Measurements from ENCODE around the gene PMEL. TPM values are rescaled to one million over a fixed set of nuclear protein-coding genes. Genes with fewer than 3 reads are reported as not detected.

Gene PMEL
- total and polyA plus RNA-seq, 9 of the 15 experiments (the other 6 are each of a cell fraction or from before 2014, with no cell fraction given), result 0.36 to 2.0 (median 0.98) TPM

DNA sequence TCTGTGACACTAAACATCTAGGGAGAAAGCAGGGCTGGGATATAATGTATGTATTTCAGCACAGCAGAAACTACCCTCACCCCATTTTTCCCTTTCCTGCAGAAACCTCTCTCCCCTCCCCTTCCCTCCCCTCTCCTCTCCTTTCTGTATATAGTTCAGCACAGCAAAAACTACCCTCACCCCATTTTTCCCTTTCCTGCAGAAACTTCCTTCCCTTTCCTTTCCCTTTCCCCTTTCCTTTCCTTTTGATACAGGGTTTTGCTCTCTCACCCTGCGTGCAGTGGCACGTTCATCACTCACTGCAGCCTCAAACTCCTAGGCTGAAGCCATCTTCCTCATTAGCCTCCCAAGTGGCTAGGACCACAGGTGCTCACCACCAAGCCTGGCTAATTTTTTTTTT, 2.1 kb downstream of the PMEL start:
- H3K4me3 ChIP-seq, result no peak overlapping the region
- in situ Hi-C loops (cut with MboI) (no loop called here), intact Hi-C loops (cut with micrococcal nuclease) (no loop called here)
- H2AFZ ChIP-seq (ENCODE audit: low read depth, low read length), result no peak overlapping the region
- no peaks in the 10 kb centered on the region for H3K9me1 ChIP-seq (ENCODE audit: control insufficient read depth, insufficient read depth, low read length)
- H3K9ac ChIP-seq (ENCODE audit: insufficient read depth in 1 of 2, low read depth in 2 of 2, low read length in 2 of 2), result no peak overlapping the region
- no peak overlapping the region for H3K27ac ChIP-seq (ENCODE audit: extremely low read depth, low read depth, low read length)
- BruUV-seq (replicated peaks), result no TSS peak
- H3K4me2 ChIP-seq (ENCODE audit: insufficient read depth, low read length), result no peak overlapping the region
- ChIA-PET CTCF (ENCODE audit: low intra/inter-chr PET ratio) (no interaction called here), POLR2A (no interaction called here)
- FAIRE-seq, result no peak
- peaks cover 22% of the 10 kb centered on the region for H3K79me2 ChIP-seq (ENCODE audit: control insufficient read depth, insufficient read depth, low read length)
- DNase-seq (ENCODE audit: extremely low read depth in 1 of 4, low spot score in 3 of 4), result no peak
- WGBS (ENCODE audit: insufficient coverage, low coverage, missing lambda C conversion rate), result 75% methylated on average over 2 of the region's 2 CpGs
- peaks cover 11% of the 10 kb centered on the region; the same call in 2 of the 3 replicates for H3K36me3 ChIP-seq (ENCODE audit: control insufficient read depth, insufficient read depth, low read length)
- no peaks in the 10 kb centered on the region for H4K20me1 ChIP-seq (replicated peaks; ENCODE audit: control insufficient read depth, insufficient read depth, low read length)
- H3K9me3 ChIP-seq (replicated peaks; ENCODE audit: control insufficient read depth, insufficient read depth, low read depth, low read length), result no peaks in the 10 kb centered on the region
- no peaks in the 10 kb centered on the region for H3K27me3 ChIP-seq (ENCODE audit: control insufficient read depth in 2 of 2, insufficient read depth in 2 of 2, low read length in 2 of 2)
- TF ChIP-seq ZNF780A (CRISPR knock-in tag; IDR thresholded peaks at IDR 0.05), result no peak
- TF ChIP-seq NEUROD1 (IDR thresholded peaks at IDR 0.05; ENCODE audit: borderline replicate concordance, low read depth, low read length, partially characterized antibody), result no peak
- TF ChIP-seq RNF2 (IDR thresholded peaks at IDR 0.05), result no peak
- TF ChIP-seq, protein P1, sequence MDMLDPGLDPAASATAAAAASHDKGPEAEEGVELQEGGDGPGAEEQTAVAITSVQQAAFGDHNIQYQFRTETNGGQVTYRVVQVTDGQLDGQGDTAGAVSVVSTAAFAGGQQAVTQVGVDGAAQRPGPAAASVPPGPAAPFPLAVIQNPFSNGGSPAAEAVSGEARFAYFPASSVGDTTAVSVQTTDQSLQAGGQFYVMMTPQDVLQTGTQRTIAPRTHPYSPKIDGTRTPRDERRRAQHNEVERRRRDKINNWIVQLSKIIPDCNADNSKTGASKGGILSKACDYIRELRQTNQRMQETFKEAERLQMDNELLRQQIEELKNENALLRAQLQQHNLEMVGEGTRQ (CRISPR knock-in tag; IDR thresholded peaks at IDR 0.05), result no peak
- no peak for TF ChIP-seq NELFE (IDR thresholded peaks at IDR 0.05; ENCODE audit: insufficient read depth, insufficient read length)
- no peak for TF ChIP-seq RBM14 (IDR thresholded peaks at IDR 0.05; ENCODE audit: borderline replicate concordance, insufficient read depth, low read depth, low read length)
- no peak for TF ChIP-seq DACH1 (IDR thresholded peaks at IDR 0.05; ENCODE audit: partially characterized antibody)
- no peak for TF ChIP-seq ZNF133 (CRISPR knock-in tag; IDR thresholded peaks at IDR 0.05)
- no peak for TF ChIP-seq POLR2B (IDR thresholded peaks at IDR 0.05; ENCODE audit: low read depth, partially characterized antibody)
- no peak for TF ChIP-seq ARID2 (IDR thresholded peaks at IDR 0.05)
- TF ChIP-seq CSDE1 (IDR thresholded peaks at IDR 0.05), result no peak
- TF ChIP-seq ZNF143 (CRISPR knock-in tag; IDR thresholded peaks at IDR 0.05), result no peak
- no peak for TF ChIP-seq CBFA2T3 (IDR thresholded peaks at IDR 0.05)
- TF ChIP-seq, protein P2, sequence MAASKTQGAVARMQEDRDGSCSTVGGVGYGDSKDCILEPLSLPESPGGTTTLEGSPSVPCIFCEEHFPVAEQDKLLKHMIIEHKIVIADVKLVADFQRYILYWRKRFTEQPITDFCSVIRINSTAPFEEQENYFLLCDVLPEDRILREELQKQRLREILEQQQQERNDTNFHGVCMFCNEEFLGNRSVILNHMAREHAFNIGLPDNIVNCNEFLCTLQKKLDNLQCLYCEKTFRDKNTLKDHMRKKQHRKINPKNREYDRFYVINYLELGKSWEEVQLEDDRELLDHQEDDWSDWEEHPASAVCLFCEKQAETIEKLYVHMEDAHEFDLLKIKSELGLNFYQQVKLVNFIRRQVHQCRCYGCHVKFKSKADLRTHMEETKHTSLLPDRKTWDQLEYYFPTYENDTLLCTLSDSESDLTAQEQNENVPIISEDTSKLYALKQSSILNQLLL (CRISPR knock-in tag; IDR thresholded peaks at IDR 0.05; ENCODE audit: borderline replicate concordance), result no peak
- peaks cover 5 to 15% of the 10 kb centered on the region in 2 experiments; a peak in 4 of 5 replicates for H3K4me1 ChIP-seq (replicated peaks in 1 of 2; ENCODE audit: control insufficient read depth in 2 of 2, insufficient read depth in 2 of 2, low read length in 2 of 2)
- no peak for ATAC-seq
